Calu3 (cell line): Measurements from ENCODE around the gene CCBE1. TPM values are rescaled to one million over a fixed set of nuclear protein-coding genes. Genes with fewer than 3 reads are reported as not detected.

Experiments used
- BruUV-seq: library from RNA; stranded (reverse); fragments of 400-500 nt; replicated peaks from 2 replicates; lab custom pipeline; 2021; lab: Mats Ljungman, UMichigan
- CTCF ChIA-PET: fragments of 300-600 bp; sonication (Branson Sonifier 250); formaldehyde crosslinking; loops from one replicate; lab custom pipeline; 2022; ENCODE audit warnings: antibody characterized with exemption; lab: Charles Lee
- DNase-seq: peaks from one replicate; pipeline ENCODE4 v3.0.0; 2022
- H3K27ac Mint-ChIP-seq: one replicate; pipeline ENCODE4 v1.8.0; 2022; ENCODE audit warnings: mixed read lengths; ENCODE audit not compliant: unreplicated experiment
- H3K27me3 Mint-ChIP-seq: one replicate; pipeline ENCODE4 v1.8.0; 2022; ENCODE audit warnings: mixed read lengths; ENCODE audit not compliant: unreplicated experiment
- H3K36me3 Mint-ChIP-seq: one replicate; pipeline ENCODE4 v1.8.0; 2022; ENCODE audit warnings: mild to moderate bottlenecking, moderate library complexity, mixed read lengths; ENCODE audit not compliant: insufficient read depth, unreplicated experiment
- H3K4me1 Mint-ChIP-seq: one replicate; pipeline ENCODE4 v1.8.0; 2022; ENCODE audit warnings: mild to moderate bottlenecking, low read depth, mixed read lengths; ENCODE audit not compliant: unreplicated experiment
- H3K4me3 Mint-ChIP-seq: one replicate; pipeline ENCODE4 v1.8.0; 2022; ENCODE audit warnings: mild to moderate bottlenecking, low read depth, moderate library complexity, mixed read lengths; ENCODE audit not compliant: unreplicated experiment
- H3K9me3 Mint-ChIP-seq: one replicate; pipeline ENCODE4 v1.8.0; 2022; ENCODE audit warnings: low read depth, mixed read lengths; ENCODE audit not compliant: unreplicated experiment
- CTCF ChIP-seq: fragments of 200-600 bp; IDR thresholded peaks from one replicate; pipeline ENCODE4 v1.8.0; 2022; ENCODE audit warnings: antibody characterized with exemption; ENCODE audit not compliant: unreplicated experiment
- intact Hi-C: fragments of 100-400 bp; cut with micrococcal nuclease; formaldehyde crosslinking; loops from one replicate; pipeline ENCODE4 v1.10.0; 2022; ENCODE audit not compliant: unreplicated experiment
- total RNA-seq: library from RNA; stranded (reverse); gene quantifications from 2 replicates; pipeline ENCODE4 v1.2.3, GENCODE V29; 2022

The CCBE1 gene
- total RNA-seq, 1 experiment from 2014 or later, result 0.12 TPM

GRCh38 chr18:59570796-59571195 is 126.4 kb downstream of the CCBE1 start:
- CTCF ChIA-PET, result no interaction called here
- H3K27me3 Mint-ChIP-seq, result peaks cover 70% of the 10 kb centered on the region
- no peak for TF ChIP-seq CTCF
- no peak overlapping the region for H3K27ac Mint-ChIP-seq
- DNase-seq, result no peak
- no peaks in the 10 kb centered on the region for H3K9me3 Mint-ChIP-seq
- no peak overlapping the region for H3K4me3 Mint-ChIP-seq
- intact Hi-C loops, result no loop called here
- H3K36me3 Mint-ChIP-seq, result no peaks in the 10 kb centered on the region
- no peaks in the 10 kb centered on the region for H3K4me1 Mint-ChIP-seq
- BruUV-seq, result no TSS peak

- BruUV-seq, result no TSS peak
- TF ChIP-seq CTCF, result no peak
- Mint-ChIP-seq H3K36me3 (no peaks in the 10 kb centered on the region), H3K4me3 (no peak overlapping the region), H3K4me1 (no peaks in the 10 kb centered on the region), H3K27ac (no peak overlapping the region), H3K9me3 (no peaks in the 10 kb centered on the region), H3K27me3 (peaks cover 70% of the 10 kb centered on the region)
- DNase-seq, result no peak
- CTCF ChIA-PET, result interaction anchor here (1.2 kb wide), 1 partner anchor 11 kb away, joined by 3 read pairs; no protein-coding TSS in a partner anchor
- intact Hi-C loops, result no loop called here
Observed at GRCh38 chr18:59570101-59570775, 127.0 kb downstream of the CCBE1 start.

GRCh38 chr18:59569390-59569791 is 127.8 kb downstream of the CCBE1 start:
- BruUV-seq, result no TSS peak
- DNase-seq, result no peak
- H3K4me3 Mint-ChIP-seq, result no peak overlapping the region
- intact Hi-C loops, result no loop called here
- H3K27me3 Mint-ChIP-seq, result peaks cover 70% of the 10 kb centered on the region
- H3K9me3 Mint-ChIP-seq, result no peaks in the 10 kb centered on the region
- no peak overlapping the region for H3K27ac Mint-ChIP-seq
- CTCF ChIA-PET, result interaction anchor here (0.7 to 1.2 kb wide), 2 partner anchors 10 to 1944 kb away, joined by 3 to 5 read pairs; no protein-coding TSS in a partner anchor
- H3K4me1 Mint-ChIP-seq, result no peaks in the 10 kb centered on the region
- no peak for TF ChIP-seq CTCF
- no peaks in the 10 kb centered on the region for H3K36me3 Mint-ChIP-seq

GRCh38 chr18:59567431-59567830 is 129.8 kb downstream of the CCBE1 start:
- no peaks in the 10 kb centered on the region for H3K36me3 Mint-ChIP-seq
- CTCF ChIA-PET, result no interaction called here
- H3K4me1 Mint-ChIP-seq, result no peaks in the 10 kb centered on the region
- BruUV-seq, result no TSS peak
- TF ChIP-seq CTCF, result no peak
- H3K27ac Mint-ChIP-seq, result no peak overlapping the region
- peaks cover 78% of the 10 kb centered on the region for H3K27me3 Mint-ChIP-seq
- no peaks in the 10 kb centered on the region for H3K9me3 Mint-ChIP-seq
- intact Hi-C loops, result no loop called here
- DNase-seq, result no peak
- no peak overlapping the region for H3K4me3 Mint-ChIP-seq
